ENCODE results near the gene ATP5F1E.
A peak's percentile ranks its signal among the peaks of the same experiment; 100 is the strongest.
"Not testable (repeated sequence)": the region's sequence is repeated elsewhere in the genome, so short reads cannot be mapped to it uniquely, and the experiment has no call there.

ATP5F1E gene

GRCh38 chr20:59042796-59043631 lies 10.9 kb upstream of the ATP5F1E start:
- DNase-seq = peak; percentile 97

- DNase-seq = peak; percentile 36
Observed at GRCh38 chr20:59042151-59042795, 10.1 kb upstream of the ATP5F1E start, which contains the start of gene PRELID3B. TSS of gene PRELID3B (minus strand) at chr20:59042786. CDS start at chr20:59042730, 56 bp downstream.

GRCh38 chr20:59041487-59041886 lies 9.4 kb upstream of the ATP5F1E start:
- DNase-seq = not testable (repeated sequence)

GRCh38 chr20:59040667-59041066 lies 8.5 kb upstream of the ATP5F1E start:
- DNase-seq = no peak

DNA sequence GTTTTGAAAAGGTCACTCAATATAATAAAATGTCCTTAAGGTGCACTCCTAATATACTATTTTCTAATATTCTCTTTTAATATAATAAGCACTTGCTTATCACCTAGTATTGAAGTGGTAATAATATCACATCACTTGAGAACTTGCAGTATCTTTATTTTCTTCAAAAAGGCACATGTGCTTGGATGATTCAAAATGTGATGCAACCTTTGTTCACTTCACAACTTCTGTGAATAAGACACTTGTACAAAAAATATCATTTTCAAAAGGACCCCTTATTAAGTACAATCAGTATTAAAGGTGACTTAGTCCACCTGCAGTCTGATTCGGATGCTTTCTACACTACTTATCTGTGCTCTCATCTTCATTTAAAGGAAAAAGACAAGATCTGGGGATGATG lies 7.1 kb upstream of the ATP5F1E start:
- no peak for DNase-seq

DNA sequence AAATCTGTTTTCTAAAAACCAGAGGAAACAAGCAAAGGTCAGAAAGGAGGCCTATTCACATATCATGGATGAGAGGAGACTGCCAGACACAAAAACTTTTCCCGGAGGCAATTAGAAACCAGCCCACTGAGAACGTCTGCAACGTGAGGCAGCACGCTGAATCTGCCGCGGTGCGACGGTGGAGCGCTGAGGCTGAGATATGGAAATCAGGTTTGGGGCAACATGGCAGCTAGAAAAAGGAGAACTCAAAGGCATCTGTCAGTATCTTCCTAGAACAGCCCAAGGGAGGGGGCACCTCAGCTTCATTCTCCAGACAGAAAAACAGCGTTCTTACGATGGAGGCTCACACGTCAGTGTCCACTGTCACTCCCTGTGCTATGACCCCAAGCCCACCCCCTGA lies 5.3 kb upstream of the ATP5F1E start:
- no peak for DNase-seq

DNA sequence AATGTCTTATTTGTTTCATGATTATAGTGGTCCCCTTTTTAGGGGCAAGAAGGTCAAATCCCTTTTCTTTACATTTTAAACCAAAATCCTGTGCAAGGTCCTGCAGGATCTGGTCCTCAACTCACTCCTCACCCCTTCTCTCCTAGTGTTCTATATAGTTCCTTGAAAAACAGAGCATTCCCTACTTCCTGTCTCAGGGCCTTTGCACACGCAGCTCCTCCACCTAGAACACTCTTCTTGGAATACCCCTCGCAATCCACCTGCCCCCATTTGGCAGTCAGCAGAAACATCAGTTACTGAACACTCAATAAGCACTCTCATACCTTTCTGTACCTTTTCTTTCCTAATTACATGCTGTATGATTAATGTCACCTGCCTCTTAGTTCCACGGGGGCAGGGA lies 3.2 kb upstream of the ATP5F1E start:
- DNase-seq = no peak

DNA sequence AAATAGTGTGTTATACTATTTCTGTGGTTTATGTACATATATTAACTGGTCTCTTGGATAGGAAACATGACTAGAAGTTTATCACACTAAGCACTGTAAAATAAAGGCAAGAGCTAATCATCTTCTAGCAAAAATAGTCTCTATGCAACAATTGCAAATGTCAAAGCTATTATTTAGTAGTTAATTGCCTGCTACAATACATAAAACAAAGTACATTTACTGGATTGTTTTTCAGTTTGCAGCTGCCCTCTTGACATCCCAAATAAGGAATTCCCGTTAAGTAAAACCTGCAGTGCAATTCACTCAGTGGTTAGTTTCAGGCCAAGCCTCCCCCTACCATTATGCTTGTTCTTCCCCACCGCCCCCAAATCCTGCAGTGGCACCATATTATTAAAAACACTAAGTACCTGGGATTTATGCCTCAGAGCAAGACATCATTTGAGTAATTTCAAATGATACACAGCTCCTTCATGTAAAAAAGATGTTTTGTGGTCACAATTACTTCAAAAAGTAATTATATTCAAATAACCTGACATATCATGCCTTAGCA lies 1.6 kb upstream of the ATP5F1E start:
- no peak for DNase-seq

GRCh38 chr20:59033093-59033492 lies 958 bp upstream of the ATP5F1E start:
- DNase-seq = no peak

DNA sequence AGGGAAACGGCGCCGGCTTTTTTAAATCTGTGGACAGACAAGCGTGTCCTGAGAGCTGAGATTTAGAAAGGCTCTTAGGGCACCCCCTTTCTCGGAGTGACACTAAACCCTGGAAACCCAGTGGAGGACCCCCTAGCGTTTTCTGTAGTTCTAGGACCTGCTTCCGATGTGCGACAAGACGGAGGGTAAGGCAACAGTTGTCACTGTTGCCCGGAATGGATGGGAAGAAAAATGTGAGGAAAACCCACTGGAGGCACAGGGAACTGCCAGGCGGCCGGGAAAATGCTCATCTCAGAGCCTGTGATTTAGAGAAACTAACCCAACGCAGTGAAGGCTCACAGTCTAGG lies 551 bp upstream of the ATP5F1E start:
- no peak for DNase-seq

GRCh38 chr20:59031564-59032022 lies 542 bp downstream of the ATP5F1E start:
- peak; percentile 22 for DNase-seq

- peak; percentile 56 for DNase-seq
Observed at GRCh38 chr20:59030911-59031563, 1.1 kb downstream of the ATP5F1E start.

DNA sequence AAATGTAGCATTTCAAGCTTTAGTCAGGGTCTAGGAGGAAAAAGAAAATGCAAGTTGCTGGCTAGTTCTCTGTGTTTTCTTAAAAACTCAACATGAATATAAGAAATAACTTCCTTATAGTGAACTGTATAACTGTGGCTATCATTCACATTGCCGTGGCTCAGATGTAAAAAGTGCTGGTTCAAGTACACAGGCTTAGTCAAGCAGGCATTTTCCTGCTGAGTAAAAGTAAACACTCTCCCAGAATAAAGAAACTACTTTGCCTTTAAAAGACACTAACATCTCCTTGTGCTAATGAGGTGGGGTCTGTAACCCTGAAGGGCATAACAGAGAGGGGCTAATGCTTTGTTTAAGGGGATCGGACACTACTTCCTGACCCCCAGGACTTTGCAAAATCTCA lies 3.3 kb downstream of the ATP5F1E start:
- no peak for DNase-seq

- DNase-seq = no peak
Observed at GRCh38 chr20:59027741-59028320, 4.3 kb downstream of the ATP5F1E start.

DNA sequence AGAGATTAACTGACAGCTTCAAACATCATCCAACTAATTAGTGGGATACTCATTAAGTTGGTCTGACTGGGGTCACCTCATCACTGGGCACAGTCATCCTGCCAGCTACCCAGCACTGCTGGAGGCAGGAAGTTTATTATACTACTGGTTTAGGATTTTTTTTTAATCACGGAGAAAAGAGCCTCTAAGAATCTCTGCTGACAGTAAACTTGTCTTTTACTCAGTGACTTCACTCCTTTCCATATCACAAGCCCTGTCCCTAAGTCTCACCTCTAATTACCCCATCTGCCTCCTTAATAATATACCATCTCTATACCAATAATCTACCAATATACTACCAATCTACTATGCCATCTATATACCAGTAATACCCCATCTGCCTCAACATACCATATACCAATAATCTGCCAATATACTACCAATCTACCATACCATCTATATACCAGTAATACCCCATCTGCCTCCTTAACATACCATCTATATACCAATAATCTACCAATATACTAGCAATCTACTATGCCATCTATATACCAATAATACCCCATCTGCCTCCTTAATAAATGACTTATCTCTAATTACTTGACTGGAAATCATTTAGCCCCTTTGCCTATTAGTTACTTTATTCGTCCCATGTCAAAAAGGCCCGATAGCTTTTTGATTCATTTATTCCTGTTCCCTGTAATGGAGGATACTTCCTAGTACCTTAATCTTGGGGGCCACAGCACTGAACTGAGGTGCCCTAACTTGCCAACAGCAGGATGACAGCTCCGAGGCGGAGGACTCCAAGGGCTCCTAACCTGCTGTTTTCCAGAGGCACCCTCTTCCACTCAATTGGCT lies 5.0 kb downstream of the ATP5F1E start:
- no peak for DNase-seq

DNA sequence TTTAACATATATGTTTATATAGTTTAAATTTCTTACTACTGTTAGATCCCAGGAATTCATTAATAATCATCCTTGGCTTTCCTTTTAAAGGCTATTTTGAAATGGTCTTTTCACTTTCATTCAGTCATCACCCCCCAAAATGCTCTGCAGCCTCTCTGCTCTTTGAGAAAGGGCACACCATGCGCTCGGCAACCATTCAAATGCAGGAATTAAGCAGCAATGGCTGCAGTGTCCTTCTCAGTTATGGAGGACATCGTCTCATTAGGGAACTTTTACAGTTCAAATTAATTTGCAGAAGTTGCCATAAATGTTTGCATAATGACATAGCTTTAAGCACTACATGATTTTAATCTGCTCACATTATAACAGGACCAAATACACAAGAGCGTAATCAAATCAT lies 6.6 kb downstream of the ATP5F1E start:
- no peak for DNase-seq

DNA sequence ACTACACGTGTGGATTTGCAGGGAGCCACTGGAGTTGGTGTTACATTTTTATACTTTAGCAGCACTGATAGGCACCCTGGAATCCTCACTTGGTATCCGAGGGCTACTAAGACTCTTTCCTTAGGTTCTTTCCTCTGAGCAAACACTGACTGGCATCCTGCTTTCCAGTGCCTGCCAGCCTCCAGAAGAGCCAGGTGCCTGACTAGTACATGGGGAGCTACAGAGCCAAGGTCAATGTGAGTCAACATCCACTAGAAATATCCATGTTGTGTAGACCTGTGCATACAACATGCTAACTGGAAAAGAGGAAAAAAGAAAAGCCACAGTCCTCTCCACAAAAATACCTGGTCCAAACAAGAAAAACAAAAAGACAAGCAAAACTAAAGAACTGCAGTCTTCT lies 7.0 kb downstream of the ATP5F1E start:
- DNase-seq = no peak

- DNase-seq = no peak
Observed at GRCh38 chr20:59024111-59024530, 8.0 kb downstream of the ATP5F1E start.

- DNase-seq = no peak
Observed at GRCh38 chr20:59023616-59024015, 8.5 kb downstream of the ATP5F1E start.

DNA sequence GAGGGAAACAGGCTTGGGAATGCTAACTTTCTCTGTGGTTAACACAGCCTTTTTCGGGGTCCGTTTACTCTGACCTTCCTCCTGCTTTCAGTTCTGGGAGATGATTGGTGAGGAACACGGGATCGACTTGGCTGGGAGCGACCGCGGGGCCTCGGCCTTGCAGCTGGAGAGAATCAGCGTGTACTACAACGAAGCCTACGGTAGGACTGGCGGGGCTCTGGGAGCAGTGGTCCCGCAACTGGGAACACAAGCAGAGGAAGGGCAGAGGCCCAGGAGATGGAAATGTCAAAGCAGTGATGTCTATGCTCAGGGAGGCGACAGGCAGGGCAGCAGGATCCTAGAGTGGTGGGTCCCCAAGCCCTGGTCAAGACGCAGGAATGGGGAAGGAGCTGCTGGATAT lies 9.4 kb downstream of the ATP5F1E start:
- no peak for DNase-seq

- DNase-seq = no peak
Observed at GRCh38 chr20:59020938-59021551, 11.1 kb downstream of the ATP5F1E start.

- no peak for DNase-seq
Observed at GRCh38 chr20:59019217-59019616, 12.9 kb downstream of the ATP5F1E start, which contains the start of gene TUBB1. TSS of gene TUBB1 (plus strand) at chr20:59019429. CDS start at chr20:59019523, 94 bp downstream.

All from RPMI8226 (cell line).